IMR-90 (cell line): Measurements from ENCODE around the gene ATG2A. TPM values are rescaled to one million over a fixed set of nuclear protein-coding genes. Genes with fewer than 3 reads are reported as not detected.
A peak's percentile ranks its signal among the peaks of the same experiment; 100 is the strongest.

Experiments
- ATAC-seq: fragments of 200-7000 bp; cut with Tn5 transposase; 2 replicates; pipeline ENCODE4 v1.9.1; 2020; ENCODE audit warnings: low read depth, mild to moderate bottlenecking, moderate library complexity
- BruUV-seq: library from RNA; stranded (reverse); fragments of 400-500 nt; replicated peaks from 2 replicates; lab custom pipeline; 2021; lab: Mats Ljungman, UMichigan
- CTCF ChIA-PET: fragments of 300-600 bp; formaldehyde crosslinking; extraction: SDS; loops from one replicate; lab custom pipeline; 2021; ENCODE audit warnings: antibody characterized with exemption; lab: Yijun Ruan, JAX
- POLR2A ChIA-PET: fragments of 300-600 bp; sonication (Branson Sonifier 250); formaldehyde crosslinking; loops from one replicate; lab custom pipeline; 2022; ENCODE audit warnings: antibody characterized with exemption; ENCODE audit not compliant: unreplicated experiment; lab: Charles Lee
- DNase-seq: peaks from one replicate; pipeline ENCODE4 v3.0.0; 2013
- H2AFZ ChIP-seq: replicated peaks from 2 replicates; pipeline ENCODE3; 2013; ENCODE audit warnings: low read length, mild to moderate bottlenecking; ENCODE audit not compliant: poor library complexity
- H2AK5ac ChIP-seq: 2 replicates; pipeline ENCODE4 v1.6.1; 2013; ENCODE audit warnings: low read depth, low read length, inconsistent platforms
- H2AK9ac ChIP-seq: replicated peaks from 2 replicates; pipeline ENCODE3; 2013; ENCODE audit warnings: mild to moderate bottlenecking, low read depth, low read length, moderate library complexity; ENCODE audit not compliant: poor library complexity
- H2BK120ac ChIP-seq: 2 replicates; pipeline ENCODE4 v1.6.1; 2013; ENCODE audit warnings: low read depth, low read length, inconsistent platforms
- H2BK15ac ChIP-seq: 3 replicates; pipeline ENCODE4 v1.6.1; 2013; ENCODE audit warnings: low read depth, low read length, inconsistent platforms
- H2BK20ac ChIP-seq: 2 replicates; pipeline ENCODE4 v1.6.1; 2013; ENCODE audit warnings: low read depth, mild to moderate bottlenecking, inconsistent platforms, low read length, moderate library complexity
- H2BK5ac ChIP-seq: 2 replicates; pipeline ENCODE4 v1.6.1; 2013; ENCODE audit warnings: mild to moderate bottlenecking, low read depth, low read length, inconsistent platforms; ENCODE audit not compliant: poor library complexity, severe bottlenecking
- H3K14ac ChIP-seq: replicated peaks from 2 replicates; pipeline ENCODE4 v1.6.1; 2013; ENCODE audit warnings: low read depth, low read length, inconsistent platforms
- H3K18ac ChIP-seq: 2 replicates; pipeline ENCODE4 v1.6.1; 2013; ENCODE audit warnings: low read depth, low read length, control low read depth
- H3K23ac ChIP-seq: 2 replicates; pipeline ENCODE4 v1.6.1; 2013; ENCODE audit warnings: low read depth, low read length, inconsistent platforms
- H3K27ac ChIP-seq: 2 replicates; pipeline ENCODE4 v1.5.1; 2013; ENCODE audit warnings: mild to moderate bottlenecking, control low read depth, low read length; ENCODE audit not compliant: insufficient read depth
- H3K27me3 ChIP-seq: 2 replicates; pipeline ENCODE4 v1.6.1; 2013; ENCODE audit warnings: low read length; ENCODE audit not compliant: control insufficient read depth, insufficient read depth
- H3K36me3 ChIP-seq: 2 replicates; pipeline ENCODE4 v1.6.1; 2013; ENCODE audit warnings: low read length, mixed read lengths; ENCODE audit not compliant: control insufficient read depth, insufficient read depth
- H3K4ac ChIP-seq: 2 replicates; pipeline ENCODE4 v1.6.1; 2013; ENCODE audit warnings: low read depth, low read length, inconsistent platforms
- H3K4me1 ChIP-seq: 2 replicates; pipeline ENCODE4 v1.6.1; 2013; ENCODE audit warnings: low read length, mixed read lengths; ENCODE audit not compliant: control insufficient read depth, insufficient read depth
- H3K4me2 ChIP-seq: 2 replicates; pipeline ENCODE4 v1.6.1; 2013; ENCODE audit warnings: low read depth, mild to moderate bottlenecking, control low read depth, low read length, moderate library complexity
- H3K4me3 ChIP-seq: 2 replicates; pipeline ENCODE4 v1.5.1; 2013; ENCODE audit warnings: low read depth, mild to moderate bottlenecking, control low read depth, low read length, moderate library complexity; ENCODE audit not compliant: insufficient read depth
- H3K56ac ChIP-seq: 2 replicates; pipeline ENCODE4 v1.6.1; 2013; ENCODE audit warnings: low read length, inconsistent platforms; ENCODE audit not compliant: insufficient read depth; ENCODE audit errors: extremely low read depth
- H3K79me1 ChIP-seq, 2 experiments: 2 replicates each; pipeline ENCODE4 v1.6.1; 2013; ENCODE audit warnings: low read length in 2 of 2, inconsistent platforms in 1 of 2, low read depth in 1 of 2
- H3K9ac ChIP-seq: 2 replicates; pipeline ENCODE4 v1.6.1; 2013; ENCODE audit warnings: low read depth, low read length, control low read depth
- H3K9me1 ChIP-seq: 2 replicates; pipeline ENCODE4 v1.6.1; 2013; ENCODE audit warnings: low read length, inconsistent platforms; ENCODE audit not compliant: insufficient read depth
- H3K9me3 ChIP-seq: 2 replicates; pipeline ENCODE4 v1.6.1; 2013; ENCODE audit warnings: low read length; ENCODE audit not compliant: control insufficient read depth, insufficient read depth
- H4K20me1 ChIP-seq: 2 replicates; pipeline ENCODE4 v1.6.1; 2013; ENCODE audit warnings: low read length, inconsistent platforms; ENCODE audit not compliant: insufficient read depth
- H4K5ac ChIP-seq: 2 replicates; pipeline ENCODE4 v1.6.1; 2013; ENCODE audit warnings: mild to moderate bottlenecking, low read depth, low read length, control low read depth
- H4K8ac ChIP-seq, 2 experiments: 2 replicates each; pipeline ENCODE4 v1.6.1; 2013; ENCODE audit warnings: low read depth in 2 of 2, low read length in 2 of 2, control low read depth in 1 of 2, inconsistent platforms in 1 of 2
- H4K91ac ChIP-seq: 2 replicates; pipeline ENCODE4 v1.6.1; 2013; ENCODE audit warnings: low read depth, low read length, inconsistent platforms; ENCODE audit not compliant: insufficient read depth
- BHLHE40 ChIP-seq: fragments of 150-350 bp; IDR thresholded peaks from 2 replicates; pipeline ENCODE4 v1.6.1; 2016; ENCODE audit warnings: mild to moderate bottlenecking, low read depth, low read length
- CEBPB ChIP-seq: IDR thresholded peaks from 2 replicates; pipeline ENCODE4 v1.6.1; 2012; ENCODE audit warnings: low read depth, low read length, improper control_type of control experiment
- CHD1 ChIP-seq: IDR thresholded peaks from 2 replicates; pipeline ENCODE4 v1.6.1; 2012; ENCODE audit warnings: low read depth, low read length, improper control_type of control experiment
- CTCF ChIP-seq: conservative IDR thresholded peaks from 2 replicates; pipeline ENCODE4 v1.5.1; 2012; ENCODE audit warnings: mild to moderate bottlenecking, low read depth, low read length, improper control_type of control experiment
- FOS ChIP-seq: fragments of 150-350 bp; IDR thresholded peaks from 2 replicates; pipeline ENCODE4 v1.6.1; 2016; ENCODE audit warnings: low read depth, low read length
- MAZ ChIP-seq: IDR thresholded peaks from 2 replicates; pipeline ENCODE4 v1.6.1; 2012; ENCODE audit warnings: low read depth, mild to moderate bottlenecking, low read length, improper control_type of control experiment, moderate library complexity, borderline replicate concordance
- MXI1 ChIP-seq: IDR thresholded peaks from 2 replicates; pipeline ENCODE4 v1.6.1; 2012; ENCODE audit warnings: low read depth, mild to moderate bottlenecking, low read length, moderate library complexity, borderline replicate concordance
- NFE2L2 ChIP-seq: fragments of 150-350 bp; IDR thresholded peaks from 2 replicates; pipeline ENCODE4 v1.6.1; 2016; ENCODE audit warnings: low read depth, mild to moderate bottlenecking, low read length
- POLR2A ChIP-seq: IDR thresholded peaks from 2 replicates; pipeline ENCODE4 v1.6.1; 2012; ENCODE audit warnings: mild to moderate bottlenecking, low read depth, low read length
- RCOR1 ChIP-seq: IDR thresholded peaks from 2 replicates; pipeline ENCODE4 v1.6.1; 2012; ENCODE audit warnings: mild to moderate bottlenecking, low read length, improper control_type of control experiment; ENCODE audit not compliant: insufficient replicate concordance
- SMC3 ChIP-seq: fragments of 150-350 bp; IDR thresholded peaks from 2 replicates; pipeline ENCODE4 v1.6.1; 2016; ENCODE audit warnings: low read depth, mild to moderate bottlenecking, antibody characterized with exemption, low read length, moderate library complexity
- WGBS, 2 experiments: methylation state at CpG; one replicate each; pipeline versions ENCODE4 v1.1.5 to v1.1.7; 2013; ENCODE audit warnings: missing lambda C conversion rate in 2 of 2; ENCODE audit not compliant: insufficient read length in 1 of 2; ENCODE audit errors: extremely low coverage in 2 of 2; 5-methylcytosine and 5-hydroxymethylcytosine counted together
- dilution Hi-C: fragments of 300-500 bp; cut with HindIII; formaldehyde crosslinking; loops from one replicate; pipeline ENCODE4 v1.14.3; 2018; ENCODE audit warnings: low sequenced_read_pairs; ENCODE audit not compliant: unreplicated experiment
- in situ Hi-C: fragments of 300-500 bp; cut with MboI; formaldehyde crosslinking; loops from 3 replicates; pipeline ENCODE4 v1.14.3; 2019; ENCODE audit warnings: low sequenced_read_pairs, inconsistent platforms, mixed read lengths
- intact Hi-C: fragments of 100-400 bp; cut with micrococcal nuclease; formaldehyde crosslinking; loops from 2 replicates; pipeline ENCODE4 v1.10.0; 2022
- polyA plus RNA-seq, 3 experiments: library from polyadenylated mRNA; depleted of rRNA; stranded (reverse); fragments of >200 nt; gene quantifications; 2 replicates each; pipeline ENCODE4 v1.2.3, GENCODE V29; 2012; ENCODE audit warnings: low replicate concordance in 1 of 3
- total RNA-seq: library from RNA; depleted of rRNA; stranded (reverse); fragments of >200 nt; gene quantifications from 2 replicates; pipeline ENCODE4 v1.2.3, GENCODE V29; 2012
- TF ChIP-seq, protein P1 (sequence below): fragments of 150-350 bp; IDR thresholded peaks from 2 replicates; pipeline ENCODE4 v1.6.1; 2016; ENCODE audit warnings: low read depth, mild to moderate bottlenecking, low read length, moderate library complexity, borderline replicate concordance
- TF ChIP-seq, protein P2 (sequence below): fragments of 150-350 bp; IDR thresholded peaks from 2 replicates; pipeline ENCODE4 v1.6.1; 2017; ENCODE audit warnings: mild to moderate bottlenecking, antibody characterized with exemption, low read length, low read depth

Gene ATG2A
- total and polyA plus RNA-seq, 2 of the 4 experiments (the other 2 are of a cell fraction) = 3.2 to 10.5 TPM

DNA sequence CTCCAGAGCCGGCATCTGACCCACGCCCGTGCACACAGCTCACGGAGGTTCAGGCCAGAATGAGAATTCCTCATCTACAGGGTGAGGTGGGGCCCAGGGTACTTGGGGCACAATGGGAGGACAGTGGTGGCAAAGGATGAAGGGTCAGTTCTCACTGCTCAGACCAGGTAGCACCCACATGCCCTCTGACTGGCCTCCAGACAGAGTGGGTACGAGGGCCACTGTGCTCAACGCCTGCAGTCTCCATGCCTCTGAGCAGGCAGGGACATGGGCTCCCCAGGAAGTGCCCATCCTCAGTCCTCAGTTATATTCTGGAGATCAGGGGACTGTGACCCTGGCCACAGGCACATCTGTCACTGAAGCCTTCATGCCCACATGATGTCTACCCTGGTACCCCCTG is 59.5 kb downstream of the ATG2A start:
- Histone ChIP-seq H3K9me3 (no peaks in the 10 kb centered on the region), H3K27ac (peak overlapping the region; percentile 19; the same call in 1 of the 2 replicates), H2BK20ac (no peak overlapping the region), H3K79me1 (peaks cover 33 to 85% of the 10 kb centered on the region in 2 experiments), H3K9me1 (peaks cover 28% of the 10 kb centered on the region), H3K14ac (peak overlapping the region; percentile 3; the same call in 1 of the 2 replicates), H2AFZ (no peak overlapping the region), H3K27me3 (no peaks in the 10 kb centered on the region), H2BK120ac (peak overlapping the region; percentile 5; the same call in 1 of the 2 replicates), H3K56ac (no peak overlapping the region), H2AK9ac (peak overlapping the region; percentile 6), H2BK5ac (no peak overlapping the region), H2BK15ac (peak overlapping the region; percentile 9; the same call in 1 of the 3 replicates), H4K20me1 (peaks cover 11% of the 10 kb centered on the region), H3K4me3 (no peak overlapping the region), H4K91ac (no peak overlapping the region), H3K4me2 (no peak overlapping the region), H3K18ac (no peak overlapping the region), H4K8ac (peak overlapping the region in 1 of 2 experiments; percentile 8; a peak in 1 of 4 replicates), H3K9ac (no peak overlapping the region), H4K5ac (no peak overlapping the region), H3K36me3 (peaks cover 52% of the 10 kb centered on the region), H3K23ac (no peak overlapping the region; the same call in 1 of the 2 replicates), H2AK5ac (peak overlapping the region; percentile 47), H3K4me1 (peaks cover 29% of the 10 kb centered on the region), H3K4ac (peak overlapping the region; percentile 11; the same call in 1 of the 2 replicates)
- ChIA-PET CTCF (no interaction called here), POLR2A (no interaction called here)
- TF ChIP-seq POLR2A (no peak), CEBPB (no peak), BHLHE40 (no peak), MXI1 (no peak), FOS (no peak), MAZ (no peak), RCOR1 (no peak), NFE2L2 (no peak), CTCF (no peak), SMC3 (no peak), CHD1 (no peak)
- TF ChIP-seq, protein P1, sequence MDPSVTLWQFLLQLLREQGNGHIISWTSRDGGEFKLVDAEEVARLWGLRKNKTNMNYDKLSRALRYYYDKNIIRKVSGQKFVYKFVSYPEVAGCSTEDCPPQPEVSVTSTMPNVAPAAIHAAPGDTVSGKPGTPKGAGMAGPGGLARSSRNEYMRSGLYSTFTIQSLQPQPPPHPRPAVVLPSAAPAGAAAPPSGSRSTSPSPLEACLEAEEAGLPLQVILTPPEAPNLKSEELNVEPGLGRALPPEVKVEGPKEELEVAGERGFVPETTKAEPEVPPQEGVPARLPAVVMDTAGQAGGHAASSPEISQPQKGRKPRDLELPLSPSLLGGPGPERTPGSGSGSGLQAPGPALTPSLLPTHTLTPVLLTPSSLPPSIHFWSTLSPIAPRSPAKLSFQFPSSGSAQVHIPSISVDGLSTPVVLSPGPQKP = no peak
- TF ChIP-seq, protein P2, sequence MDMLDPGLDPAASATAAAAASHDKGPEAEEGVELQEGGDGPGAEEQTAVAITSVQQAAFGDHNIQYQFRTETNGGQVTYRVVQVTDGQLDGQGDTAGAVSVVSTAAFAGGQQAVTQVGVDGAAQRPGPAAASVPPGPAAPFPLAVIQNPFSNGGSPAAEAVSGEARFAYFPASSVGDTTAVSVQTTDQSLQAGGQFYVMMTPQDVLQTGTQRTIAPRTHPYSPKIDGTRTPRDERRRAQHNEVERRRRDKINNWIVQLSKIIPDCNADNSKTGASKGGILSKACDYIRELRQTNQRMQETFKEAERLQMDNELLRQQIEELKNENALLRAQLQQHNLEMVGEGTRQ = no peak
- DNase-seq (no peak), ATAC-seq (no peak)
- intact Hi-C loops = no loop called here
- no TSS peak for BruUV-seq
- 100% methylated on average over 1 of the region's 6 CpGs; no CpG with 5 or more reads in 1 of the 2 experiments for WGBS, 2 experiments
- dilution Hi-C loops = no loop called here
- in situ Hi-C loops = no loop called here
